A549 (cell line): ENCODE measurements around the gene STAMBP.

ENCODE experiments used
- CEBPB ChIP-seq, 2 experiments: fragments of >200 bp in 1 of 2; sonication (Bioruptor Twin) in 1 of 2; formaldehyde crosslinking in 1 of 2; IDR thresholded peaks; 2 replicates each; pipeline ENCODE4 v1.6.1; 2012 to 2016
- CHD4 ChIP-seq: fragments of 200-600 bp; sonication (generic); IDR thresholded peaks from 2 replicates; pipeline ENCODE4 v1.6.1; 2016; ENCODE audit warnings: antibody characterized with exemption, mild to moderate bottlenecking, borderline replicate concordance
- NPAS2 ChIP-seq: fragments of 250-450 bp; sonication (Bioruptor Pico); IDR thresholded peaks from 2 replicates; pipeline ENCODE4 v1.8.0; 2022; ENCODE audit warnings: mild to moderate bottlenecking, moderate library complexity, borderline replicate concordance
- NR3C1 ChIP-seq: fragments of >200 bp; sonication (Bioruptor Twin); formaldehyde crosslinking; IDR thresholded peaks from 3 replicates; pipeline ENCODE4 v1.6.1; 2017
- POLR2A ChIP-seq: IDR thresholded peaks from 2 replicates; pipeline ENCODE4 v1.6.1; 2012; ENCODE audit warnings: mild to moderate bottlenecking, low read length
- TF ChIP-seq, protein P1 (sequence below): fragments of >200 bp; sonication (Bioruptor Twin); formaldehyde crosslinking; IDR thresholded peaks from 3 replicates; pipeline ENCODE4 v1.5.1; 2016

DNA sequence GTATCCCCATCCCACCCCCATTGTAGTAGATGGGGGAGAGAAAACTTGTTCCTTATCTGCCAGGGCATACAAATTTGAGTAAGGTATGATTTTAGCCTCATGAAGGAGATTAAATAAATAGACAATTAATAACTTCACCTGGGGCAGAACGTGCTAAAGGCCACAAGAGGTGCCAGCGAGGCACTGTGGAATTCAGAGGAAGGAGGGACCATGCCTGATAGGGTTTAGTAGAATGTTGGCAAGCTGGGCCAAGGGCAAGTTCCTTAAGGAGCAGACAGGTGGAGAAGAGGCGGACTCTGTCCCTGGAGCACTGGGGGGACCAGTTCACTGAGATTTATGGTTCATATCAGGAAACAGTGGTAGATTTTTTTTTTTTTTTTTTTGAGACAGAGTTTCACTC, 22.5 kb downstream of the STAMBP start:
- TF ChIP-seq NR3C1, result no peak
- no peak for TF ChIP-seq POLR2A
- no peak for TF ChIP-seq NPAS2 (CRISPR knock-in tag)
- TF ChIP-seq, protein P1, sequence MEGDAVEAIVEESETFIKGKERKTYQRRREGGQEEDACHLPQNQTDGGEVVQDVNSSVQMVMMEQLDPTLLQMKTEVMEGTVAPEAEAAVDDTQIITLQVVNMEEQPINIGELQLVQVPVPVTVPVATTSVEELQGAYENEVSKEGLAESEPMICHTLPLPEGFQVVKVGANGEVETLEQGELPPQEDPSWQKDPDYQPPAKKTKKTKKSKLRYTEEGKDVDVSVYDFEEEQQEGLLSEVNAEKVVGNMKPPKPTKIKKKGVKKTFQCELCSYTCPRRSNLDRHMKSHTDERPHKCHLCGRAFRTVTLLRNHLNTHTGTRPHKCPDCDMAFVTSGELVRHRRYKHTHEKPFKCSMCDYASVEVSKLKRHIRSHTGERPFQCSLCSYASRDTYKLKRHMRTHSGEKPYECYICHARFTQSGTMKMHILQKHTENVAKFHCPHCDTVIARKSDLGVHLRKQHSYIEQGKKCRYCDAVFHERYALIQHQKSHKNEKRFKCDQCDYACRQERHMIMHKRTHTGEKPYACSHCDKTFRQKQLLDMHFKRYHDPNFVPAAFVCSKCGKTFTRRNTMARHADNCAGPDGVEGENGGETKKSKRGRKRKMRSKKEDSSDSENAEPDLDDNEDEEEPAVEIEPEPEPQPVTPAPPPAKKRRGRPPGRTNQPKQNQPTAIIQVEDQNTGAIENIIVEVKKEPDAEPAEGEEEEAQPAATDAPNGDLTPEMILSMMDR, result peak; percentile 27; the same call in 1 of the 3 replicates
- no peak for TF ChIP-seq CEBPB (IDR thresholded peaks at IDR 0.05)
- TF ChIP-seq CHD4, result no peak
